ENCODE measurements around the gene CXCL14. TPM values are rescaled to one million over a fixed set of nuclear protein-coding genes. Genes with fewer than 3 reads are reported as not detected.

CXCL14 gene
- total and polyA plus RNA-seq, 2 donors from 2014 or later, result 104 to 414 TPM

- H3K27me3 ChIP-seq (ENCODE audit: control insufficient read depth, insufficient read depth, low read length), result no peaks in the 10 kb centered on the region
- H3K4me3 ChIP-seq (ENCODE audit: low read length in 3 of 3), result no peak overlapping the region
- intact Hi-C loops (cut with DNase I), result no loop called here
- TF ChIP-seq CTCF (IDR thresholded peaks at IDR 0.05; ENCODE audit: borderline replicate concordance, extremely low read depth, insufficient read depth), result no peak
- H3K27ac ChIP-seq (ENCODE audit: low read depth in 2 of 2, low read length in 2 of 2), result no peak overlapping the region
- no peaks in the 10 kb centered on the region for H3K36me3 ChIP-seq (ENCODE audit: control insufficient read depth in 2 of 3, insufficient read depth in 3 of 3, low read length in 3 of 3)
- H3K9me3 ChIP-seq (ENCODE audit: control insufficient read depth in 2 of 3, insufficient read depth in 1 of 3, low read length in 3 of 3), result no peaks in the 10 kb centered on the region
- H3K9ac ChIP-seq (ENCODE audit: low read length in 3 of 3), result no peak overlapping the region
- DNase-seq (no peak), FAIRE-seq (no peak)
- peaks cover 0 to 5% (median 0%) of the 10 kb centered on the region in 3 donors for H3K4me1 ChIP-seq (ENCODE audit: control insufficient read depth in 2 of 3, insufficient read depth in 2 of 3, low read depth in 1 of 3, low read length in 3 of 3)
Observed at GRCh38 chr5:135596157-135596763, 17.5 kb upstream of the CXCL14 start.

DNA sequence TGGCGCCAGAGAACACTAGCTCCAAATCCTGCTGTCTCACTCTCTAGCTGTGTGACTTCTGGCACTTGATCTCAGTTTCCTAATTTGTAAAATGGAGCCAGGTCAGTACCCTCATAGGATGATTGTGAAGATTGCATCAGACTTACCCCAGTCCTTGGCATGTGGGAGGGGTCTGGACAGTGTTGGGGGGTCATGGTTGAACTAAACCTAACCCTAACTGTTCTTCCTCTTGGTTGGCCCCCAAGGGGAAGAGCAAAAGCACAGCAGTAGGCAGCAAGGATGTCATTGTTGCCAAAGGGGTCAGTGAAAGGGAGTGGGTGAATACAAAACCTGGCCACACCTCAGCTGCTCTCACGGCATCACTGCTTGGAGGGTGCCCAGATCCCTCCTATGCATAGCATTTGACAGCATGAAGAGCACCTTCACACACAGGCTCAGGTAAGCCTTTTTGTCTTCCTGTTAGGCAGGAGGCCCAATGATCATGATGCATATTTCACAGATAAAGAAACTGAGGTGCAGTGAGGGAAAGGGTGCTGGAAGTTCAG, 15.7 kb upstream of the CXCL14 start:
- FAIRE-seq (no peak), DNase-seq (no peak)
- Histone ChIP-seq H3K4me1 (ENCODE audit: control insufficient read depth in 2 of 3, insufficient read depth in 2 of 3, low read depth in 1 of 3, low read length in 3 of 3) (peaks cover 0 to 5% (median 0%) of the 10 kb centered on the region in 3 donors), H3K36me3 (ENCODE audit: control insufficient read depth in 2 of 3, insufficient read depth in 3 of 3, low read length in 3 of 3) (no peaks in the 10 kb centered on the region), H3K27me3 (ENCODE audit: control insufficient read depth, insufficient read depth, low read length) (no peaks in the 10 kb centered on the region), H3K4me3 (ENCODE audit: low read length in 3 of 3) (no peak overlapping the region), H3K9ac (ENCODE audit: low read length in 3 of 3) (no peak overlapping the region), H3K9me3 (ENCODE audit: control insufficient read depth in 2 of 3, insufficient read depth in 1 of 3, low read length in 3 of 3) (no peaks in the 10 kb centered on the region), H3K27ac (ENCODE audit: low read depth in 2 of 2, low read length in 2 of 2) (no peak overlapping the region)
- TF ChIP-seq CTCF (IDR thresholded peaks at IDR 0.05; ENCODE audit: borderline replicate concordance, extremely low read depth, insufficient read depth), result no peak
- intact Hi-C loops (cut with DNase I), result no loop called here

- Histone ChIP-seq H3K4me1 (ENCODE audit: control insufficient read depth in 2 of 3, insufficient read depth in 2 of 3, low read depth in 1 of 3, low read length in 3 of 3) (peaks cover 0 to 5% (median 0%) of the 10 kb centered on the region in 3 donors), H3K9me3 (ENCODE audit: control insufficient read depth in 2 of 3, insufficient read depth in 1 of 3, low read length in 3 of 3) (no peaks in the 10 kb centered on the region), H3K4me3 (ENCODE audit: low read length in 3 of 3) (no peak overlapping the region), H3K27ac (ENCODE audit: low read depth in 2 of 2, low read length in 2 of 2) (no peak overlapping the region), H3K36me3 (ENCODE audit: control insufficient read depth in 2 of 3, insufficient read depth in 3 of 3, low read length in 3 of 3) (no peaks in the 10 kb centered on the region), H3K27me3 (ENCODE audit: control insufficient read depth, insufficient read depth, low read length) (no peaks in the 10 kb centered on the region), H3K9ac (ENCODE audit: low read length in 3 of 3) (no peak overlapping the region)
- TF ChIP-seq CTCF (IDR thresholded peaks at IDR 0.05; ENCODE audit: borderline replicate concordance, extremely low read depth, insufficient read depth), result no peak
- FAIRE-seq (no peak), DNase-seq (no peak)
- intact Hi-C loops (cut with DNase I), result no loop called here
Observed at GRCh38 chr5:135593886-135594285, 15.1 kb upstream of the CXCL14 start.
